SK-N-SH (cell line): Measurements from ENCODE around the gene ASIC4. TPM values are rescaled to one million over a fixed set of nuclear protein-coding genes. Genes with fewer than 3 reads are reported as not detected.

Experiments
- CTCF ChIA-PET: fragments of 300-600, 350-600 bp; formaldehyde crosslinking; extraction: SDS; loops from one replicate; lab custom pipeline; 2021; lab: Yijun Ruan, JAX
- POLR2A ChIA-PET: fragments of 350-600 bp; sonication (Branson Sonifier 250); formaldehyde crosslinking; extraction: SDS; loops from one replicate; lab custom pipeline; 2020; ENCODE audit warnings: antibody characterized with exemption, inconsistent platforms; lab: Yijun Ruan, JAX
- DNase-seq: peaks from one replicate; pipeline ENCODE4 v3.0.0; 2012
- H2AFZ ChIP-seq: fragments of 200-600 bp; sonication (generic); 2 replicates; pipeline ENCODE4 v1.8.1; 2016; ENCODE audit warnings: antibody characterized with exemption, mild to moderate bottlenecking, low read depth
- H3F3A ChIP-seq: fragments of 200-600 bp; sonication (generic); replicated peaks from 2 replicates; pipeline ENCODE3; 2016; ENCODE audit warnings: antibody characterized with exemption, mild to moderate bottlenecking; ENCODE audit not compliant: insufficient read depth
- H3K27ac ChIP-seq, 2 experiments: fragments of 200-500 bp in 1 of 2; fragments of 200-600 bp in 1 of 2; sonication (Bioruptor generic) in 1 of 2; sonication (generic), shearing (Covaris generic) in 1 of 2; 2 replicates each; pipeline versions ENCODE4 v1.5.1 to v1.6.1; 2014 to 2016; ENCODE audit warnings: low read depth in 2 of 2, inconsistent platforms in 1 of 2, low read length in 1 of 2, mild to moderate bottlenecking in 1 of 2, mixed read lengths in 1 of 2
- H3K27me3 ChIP-seq: fragments of 200-600 bp; sonication (generic), shearing (Covaris generic); 2 replicates; pipeline ENCODE4 v1.6.1; 2016; ENCODE audit warnings: mixed run types; ENCODE audit not compliant: insufficient read depth
- H3K36me3 ChIP-seq, 2 experiments: fragments of 200-500 bp in 1 of 2; fragments of 200-600 bp in 1 of 2; sonication (Bioruptor generic) in 1 of 2; sonication (generic) in 1 of 2; replicated peaks in 1 of 2; 2 replicates each; pipeline versions ENCODE3 to v1.5.1; 2014 to 2016; ENCODE audit warnings: low read length in 1 of 2, mild to moderate bottlenecking in 1 of 2; ENCODE audit not compliant: insufficient read depth in 2 of 2, control insufficient read depth in 1 of 2
- H3K4me1 ChIP-seq, 2 experiments: fragments of 200-500 bp in 1 of 2; fragments of 200-600 bp in 1 of 2; sonication (Bioruptor generic) in 1 of 2; sonication (generic), shearing (Covaris generic) in 1 of 2; 2 replicates each; pipeline versions ENCODE4 v1.5.1 to v1.6.1; 2014 to 2016; ENCODE audit warnings: low read depth in 1 of 2, low read length in 1 of 2, mixed run types in 1 of 2; ENCODE audit not compliant: insufficient read depth in 2 of 2, control insufficient read depth in 1 of 2
- H3K4me2 ChIP-seq: fragments of 200-600 bp; sonication (generic), shearing (Covaris generic); 2 replicates; pipeline ENCODE4 v1.6.1; 2017; ENCODE audit warnings: mixed run types
- H3K4me3 ChIP-seq, 2 experiments: fragments of 200-500 bp in 1 of 2; fragments of 200-600 bp in 1 of 2; sonication (Bioruptor generic) in 1 of 2; sonication (generic), shearing (Covaris generic) in 1 of 2; 2 replicates each; pipeline versions ENCODE4 v1.5.1 to v1.8.1; 2014 to 2016; ENCODE audit warnings: low read depth in 2 of 2, inconsistent platforms in 1 of 2, low read length in 1 of 2, mild to moderate bottlenecking in 1 of 2, mixed read lengths in 1 of 2, moderate library complexity in 1 of 2
- H3K79me2 ChIP-seq: fragments of 200-600 bp; sonication (generic); 2 replicates; pipeline ENCODE4 v1.8.1; 2017; ENCODE audit warnings: mild to moderate bottlenecking; ENCODE audit not compliant: insufficient read depth
- H3K9ac ChIP-seq: fragments of 200-600 bp; sonication (generic); 2 replicates; pipeline ENCODE4 v1.6.1; 2017; ENCODE audit warnings: mixed run types
- H3K9me2 ChIP-seq: fragments of 200-600 bp; sonication (generic); 2 replicates; pipeline ENCODE4 v1.6.1; 2017; ENCODE audit warnings: mixed run types
- H3K9me3 ChIP-seq: fragments of 200-600 bp; sonication (generic); 2 replicates; pipeline ENCODE4 v1.6.1; 2017; ENCODE audit warnings: mixed run types, mild to moderate bottlenecking, moderate library complexity
- H4K20me1 ChIP-seq: fragments of 200-600 bp; sonication (generic); 2 replicates; pipeline ENCODE4 v1.6.1; 2017; ENCODE audit warnings: mild to moderate bottlenecking, mixed run types; ENCODE audit not compliant: insufficient read depth
- EZH2phosphoT487 ChIP-seq: fragments of 200-600 bp; sonication (generic); IDR thresholded peaks from 2 replicates; pipeline ENCODE4 v1.6.1; 2017; ENCODE audit warnings: low read depth, mixed run types, mild to moderate bottlenecking, antibody characterized with exemption, moderate library complexity, borderline replicate concordance
- FOSL2 ChIP-seq: IDR thresholded peaks from 2 replicates; pipeline ENCODE4 v1.4.0; 2012; ENCODE audit warnings: low read depth, mild to moderate bottlenecking, moderate library complexity, borderline replicate concordance
- FOXJ3 ChIP-seq: sonication (generic); formaldehyde crosslinking; IDR thresholded peaks from 2 replicates; pipeline ENCODE4 v1.5.1; 2020; ENCODE audit warnings: mild to moderate bottlenecking, missing genetic modification reagents
- MEF2A ChIP-seq: IDR thresholded peaks from 2 replicates; pipeline ENCODE4 v1.4.0; 2012; ENCODE audit warnings: low read depth, borderline replicate concordance
- MXI1 ChIP-seq: IDR thresholded peaks from 2 replicates; pipeline ENCODE4 v1.6.1; 2012; ENCODE audit warnings: mild to moderate bottlenecking, low read depth, low read length, improper control_type of control experiment
- NFIC ChIP-seq: IDR thresholded peaks from 2 replicates; pipeline ENCODE4 v1.4.0; 2012; ENCODE audit warnings: borderline replicate concordance
- NRF1 ChIP-seq: IDR thresholded peaks from 2 replicates; pipeline ENCODE4 v1.6.1; 2012; ENCODE audit warnings: low read depth, mild to moderate bottlenecking, low read length
- POLR2AphosphoS5 ChIP-seq: IDR thresholded peaks from 2 replicates; pipeline ENCODE4 v1.6.1; 2012; ENCODE audit warnings: low read depth, low read length
- SIN3A ChIP-seq: IDR thresholded peaks from 2 replicates; pipeline ENCODE4 v1.6.1; 2012; ENCODE audit warnings: low read depth, mild to moderate bottlenecking, low read length, moderate library complexity, borderline replicate concordance
- SMC3 ChIP-seq: IDR thresholded peaks from 2 replicates; pipeline ENCODE4 v1.6.1; 2012; ENCODE audit warnings: low read depth, low read length, improper control_type of control experiment
- TCF12 ChIP-seq: IDR thresholded peaks from 2 replicates; pipeline ENCODE4 v1.4.0; 2012
- TEAD4 ChIP-seq: IDR thresholded peaks from 2 replicates; pipeline ENCODE4 v1.4.0; 2012; ENCODE audit warnings: mild to moderate bottlenecking, borderline replicate concordance; ENCODE audit not compliant: insufficient read depth
- YY1 ChIP-seq: IDR thresholded peaks from 2 replicates; pipeline ENCODE4 v1.4.0; 2012; ENCODE audit warnings: low read depth, mild to moderate bottlenecking
- WGBS: methylation state at CpG from one replicate; pipeline ENCODE4 v1.1.6; 2017; ENCODE audit warnings: low lambda C conversion rate; 5-methylcytosine and 5-hydroxymethylcytosine counted together
- polyA plus RNA-seq, 3 experiments: library from polyadenylated mRNA; depleted of rRNA; stranded (reverse); fragments of >200 nt; gene quantifications; 2 replicates each; pipeline ENCODE4 v1.2.3, GENCODE V29; 2012
- TF ChIP-seq, protein P1 (sequence below): fragments of 200-600 bp; sonication (generic); IDR thresholded peaks from 2 replicates; pipeline ENCODE4 v1.6.1; 2017; ENCODE audit warnings: antibody characterized with exemption, mild to moderate bottlenecking, moderate library complexity
- TF ChIP-seq, protein P2 (sequence below): fragments of 150-350 bp; IDR thresholded peaks from 2 replicates; pipeline ENCODE4 v1.6.1; 2016; ENCODE audit warnings: mild to moderate bottlenecking, low read depth, low read length
- TF ChIP-seq, protein P3 (sequence below): IDR thresholded peaks from 2 replicates; pipeline ENCODE4 v1.4.0; 2012; ENCODE audit warnings: low read depth

The ASIC4 gene
- polyA plus RNA-seq, 1 of the 3 experiments (the other 2 are of a cell fraction), result 0.05 TPM

DNA sequence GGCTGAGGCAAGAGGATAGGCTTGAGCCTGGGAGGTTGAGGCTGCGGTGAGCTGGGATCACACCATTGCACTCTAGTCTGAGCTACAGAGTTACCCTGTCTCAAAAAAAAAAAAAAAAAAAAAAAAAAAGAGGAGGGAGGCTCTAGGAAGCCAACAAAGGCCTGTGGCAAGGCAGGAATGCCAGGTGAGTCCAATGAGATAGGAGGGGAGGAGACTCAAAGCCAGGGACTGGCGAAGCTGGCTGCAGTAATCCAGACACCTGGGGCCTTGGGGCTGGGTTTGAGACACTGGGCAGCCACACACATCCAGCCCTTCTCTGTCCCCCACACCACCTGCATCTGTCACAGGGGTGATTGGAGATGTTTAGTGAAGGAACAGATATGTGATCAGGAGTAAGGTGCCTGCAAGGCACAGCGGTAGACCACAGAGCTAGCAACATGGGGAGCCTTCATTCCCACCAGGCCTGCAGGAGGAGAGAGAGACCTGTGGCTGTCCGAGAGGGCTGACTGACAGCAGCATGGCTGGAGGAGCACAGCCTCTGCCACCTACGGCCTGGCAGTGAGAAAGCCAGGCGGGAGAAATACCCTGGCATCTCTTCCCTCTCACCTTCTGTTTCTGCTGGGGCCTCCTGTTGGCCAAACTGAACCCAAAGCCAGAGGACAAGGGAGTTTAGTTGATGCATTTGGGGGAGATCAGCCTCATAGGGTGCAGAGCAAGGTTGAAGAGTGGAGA lies 19.8 kb downstream of the ASIC4 start:
- peaks cover 0 to 17% of the 10 kb centered on the region in 2 experiments; a peak in 1 of 4 replicates for H3K4me1 ChIP-seq
- DNase-seq, result no peak
- no peaks in the 10 kb centered on the region for H3K79me2 ChIP-seq
- H3K9me2 ChIP-seq, result no peaks in the 10 kb centered on the region
- H3K9ac ChIP-seq, result no peak overlapping the region
- TF ChIP-seq, protein P1, sequence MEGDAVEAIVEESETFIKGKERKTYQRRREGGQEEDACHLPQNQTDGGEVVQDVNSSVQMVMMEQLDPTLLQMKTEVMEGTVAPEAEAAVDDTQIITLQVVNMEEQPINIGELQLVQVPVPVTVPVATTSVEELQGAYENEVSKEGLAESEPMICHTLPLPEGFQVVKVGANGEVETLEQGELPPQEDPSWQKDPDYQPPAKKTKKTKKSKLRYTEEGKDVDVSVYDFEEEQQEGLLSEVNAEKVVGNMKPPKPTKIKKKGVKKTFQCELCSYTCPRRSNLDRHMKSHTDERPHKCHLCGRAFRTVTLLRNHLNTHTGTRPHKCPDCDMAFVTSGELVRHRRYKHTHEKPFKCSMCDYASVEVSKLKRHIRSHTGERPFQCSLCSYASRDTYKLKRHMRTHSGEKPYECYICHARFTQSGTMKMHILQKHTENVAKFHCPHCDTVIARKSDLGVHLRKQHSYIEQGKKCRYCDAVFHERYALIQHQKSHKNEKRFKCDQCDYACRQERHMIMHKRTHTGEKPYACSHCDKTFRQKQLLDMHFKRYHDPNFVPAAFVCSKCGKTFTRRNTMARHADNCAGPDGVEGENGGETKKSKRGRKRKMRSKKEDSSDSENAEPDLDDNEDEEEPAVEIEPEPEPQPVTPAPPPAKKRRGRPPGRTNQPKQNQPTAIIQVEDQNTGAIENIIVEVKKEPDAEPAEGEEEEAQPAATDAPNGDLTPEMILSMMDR, result no peak
- no peak for TF ChIP-seq MXI1
- TF ChIP-seq TCF12, result no peak
- 76% methylated on average over 5 of the region's 6 CpGs for WGBS
- H3K27me3 ChIP-seq, result no peaks in the 10 kb centered on the region; the same call in 1 of the 2 replicates
- no peak overlapping the region for H3K4me2 ChIP-seq
- no peaks in the 10 kb centered on the region for H3K9me3 ChIP-seq
- no peaks in the 10 kb centered on the region for H3F3A ChIP-seq
- peaks cover 0 to 5% of the 10 kb centered on the region in 2 experiments for H3K36me3 ChIP-seq
- no peaks in the 10 kb centered on the region for H4K20me1 ChIP-seq
- ChIA-PET POLR2A (no interaction called here), CTCF (interaction anchor here (0.5 to 62.1 kb wide), 6 partner anchors 7 to 131 kb away, joined by 3 to 2824 read pairs (median 4); partner anchors contain the start of genes ASIC4 and GMPPA)
- H2AFZ ChIP-seq, result no peak overlapping the region
- H3K4me3 ChIP-seq, result no peak overlapping the region
- H3K27ac ChIP-seq, result no peak overlapping the region

DNA sequence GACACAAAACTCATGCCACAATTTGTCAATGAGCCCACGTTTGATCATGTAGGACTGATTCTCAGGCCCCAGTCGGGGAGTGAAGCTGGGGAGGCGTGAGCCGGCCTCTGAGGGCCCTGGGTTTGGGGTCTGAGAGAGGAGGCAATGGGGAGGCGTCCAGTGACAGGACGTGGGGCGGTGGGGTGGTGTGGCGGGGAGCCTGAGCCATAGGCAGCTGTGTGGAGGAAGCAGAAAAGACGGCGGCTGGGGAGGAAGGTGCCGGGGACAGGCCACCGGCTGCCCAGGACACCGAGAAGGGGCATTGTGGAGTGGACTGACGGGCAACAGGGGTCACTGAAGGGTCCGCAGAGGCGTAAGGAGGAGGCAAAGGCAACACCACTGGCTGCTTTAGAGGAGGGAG lies 22.1 kb downstream of the ASIC4 start:
- H3K9me2 ChIP-seq, result no peaks in the 10 kb centered on the region
- no peak for TF ChIP-seq SMC3
- TF ChIP-seq NFIC, result no peak
- TF ChIP-seq TEAD4, result no peak
- TF ChIP-seq, protein P2, sequence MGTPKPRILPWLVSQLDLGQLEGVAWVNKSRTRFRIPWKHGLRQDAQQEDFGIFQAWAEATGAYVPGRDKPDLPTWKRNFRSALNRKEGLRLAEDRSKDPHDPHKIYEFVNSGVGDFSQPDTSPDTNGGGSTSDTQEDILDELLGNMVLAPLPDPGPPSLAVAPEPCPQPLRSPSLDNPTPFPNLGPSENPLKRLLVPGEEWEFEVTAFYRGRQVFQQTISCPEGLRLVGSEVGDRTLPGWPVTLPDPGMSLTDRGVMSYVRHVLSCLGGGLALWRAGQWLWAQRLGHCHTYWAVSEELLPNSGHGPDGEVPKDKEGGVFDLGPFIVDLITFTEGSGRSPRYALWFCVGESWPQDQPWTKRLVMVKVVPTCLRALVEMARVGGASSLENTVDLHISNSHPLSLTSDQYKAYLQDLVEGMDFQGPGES, result no peak
- TF ChIP-seq YY1, result no peak
- no peak for TF ChIP-seq MEF2A
- no peak for TF ChIP-seq FOSL2
- no peak for TF ChIP-seq FOXJ3
- no peak for TF ChIP-seq EZH2phosphoT487
- TF ChIP-seq, protein P3, sequence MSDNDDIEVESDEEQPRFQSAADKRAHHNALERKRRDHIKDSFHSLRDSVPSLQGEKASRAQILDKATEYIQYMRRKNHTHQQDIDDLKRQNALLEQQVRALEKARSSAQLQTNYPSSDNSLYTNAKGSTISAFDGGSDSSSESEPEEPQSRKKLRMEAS, result no peak
- TF ChIP-seq POLR2AphosphoS5, result no peak
- no peak for TF ChIP-seq SIN3A
- no peak for TF ChIP-seq NRF1
- peaks cover 0 to 7% of the 10 kb centered on the region in 2 experiments; a peak in 1 of 4 replicates for H3K4me1 ChIP-seq
- peaks cover 10% of the 10 kb centered on the region for H4K20me1 ChIP-seq
- no peaks in the 10 kb centered on the region for H3K27me3 ChIP-seq
- ChIA-PET POLR2A (no interaction called here), CTCF (interaction anchor here (1.2 to 62.1 kb wide), 6 partner anchors 8 to 147 kb away, joined by 3 to 2824 read pairs (median 14); partner anchors contain the start of genes ASIC4 and GMPPA)
- H3K9ac ChIP-seq, result no peak overlapping the region
- WGBS, result 88% methylated on average over 15 of the region's 16 CpGs
- H2AFZ ChIP-seq, result no peak overlapping the region
- DNase-seq, result no peak
- no peak overlapping the region for H3K4me3 ChIP-seq
- peaks cover 9 to 28% of the 10 kb centered on the region in 2 experiments for H3K36me3 ChIP-seq
- H3F3A ChIP-seq, result no peaks in the 10 kb centered on the region
- no peak overlapping the region for H3K4me2 ChIP-seq
- no peaks in the 10 kb centered on the region for H3K9me3 ChIP-seq
- no peaks in the 10 kb centered on the region for H3K79me2 ChIP-seq
- H3K27ac ChIP-seq, result no peak overlapping the region
